OCI-LY3 (cell line): Measurements from ENCODE around the gene SPATA6L.

Experiments used
- EZH2phosphoT487 ChIP-seq: fragments of 200-600 bp; shearing (Covaris generic); IDR thresholded peaks from 2 replicates; pipeline ENCODE4 v1.6.1; 2018; ENCODE audit warnings: antibody characterized with exemption, mixed run types, low read depth
- TF ChIP-seq, protein P1 (sequence below): fragments of 200-600, 300-600 bp; sonication (generic); IDR thresholded peaks from 2 replicates; pipeline ENCODE4 v1.5.1; 2014; ENCODE audit warnings: antibody characterized with exemption, low read length, low read depth

DNA sequence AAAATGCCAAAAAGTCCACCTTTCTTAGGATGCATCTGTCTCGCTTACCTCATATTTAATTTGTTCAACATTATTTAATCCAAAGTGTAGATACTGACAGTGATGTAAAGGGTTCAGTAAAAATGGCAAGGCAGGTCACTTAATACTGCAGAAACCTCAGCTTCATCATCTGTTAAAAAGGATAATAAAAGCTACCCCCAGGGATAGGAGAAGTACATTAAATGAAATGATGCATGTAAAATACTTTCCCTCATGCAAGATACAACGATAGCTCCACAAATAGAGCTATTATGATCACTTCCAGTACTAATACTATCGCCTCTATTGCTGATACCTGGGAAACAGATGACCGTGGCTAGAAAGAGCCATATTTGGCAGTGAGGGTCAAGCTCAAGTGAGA lies 93.1 kb downstream of the SPATA6L start:
- TF ChIP-seq, protein P1, sequence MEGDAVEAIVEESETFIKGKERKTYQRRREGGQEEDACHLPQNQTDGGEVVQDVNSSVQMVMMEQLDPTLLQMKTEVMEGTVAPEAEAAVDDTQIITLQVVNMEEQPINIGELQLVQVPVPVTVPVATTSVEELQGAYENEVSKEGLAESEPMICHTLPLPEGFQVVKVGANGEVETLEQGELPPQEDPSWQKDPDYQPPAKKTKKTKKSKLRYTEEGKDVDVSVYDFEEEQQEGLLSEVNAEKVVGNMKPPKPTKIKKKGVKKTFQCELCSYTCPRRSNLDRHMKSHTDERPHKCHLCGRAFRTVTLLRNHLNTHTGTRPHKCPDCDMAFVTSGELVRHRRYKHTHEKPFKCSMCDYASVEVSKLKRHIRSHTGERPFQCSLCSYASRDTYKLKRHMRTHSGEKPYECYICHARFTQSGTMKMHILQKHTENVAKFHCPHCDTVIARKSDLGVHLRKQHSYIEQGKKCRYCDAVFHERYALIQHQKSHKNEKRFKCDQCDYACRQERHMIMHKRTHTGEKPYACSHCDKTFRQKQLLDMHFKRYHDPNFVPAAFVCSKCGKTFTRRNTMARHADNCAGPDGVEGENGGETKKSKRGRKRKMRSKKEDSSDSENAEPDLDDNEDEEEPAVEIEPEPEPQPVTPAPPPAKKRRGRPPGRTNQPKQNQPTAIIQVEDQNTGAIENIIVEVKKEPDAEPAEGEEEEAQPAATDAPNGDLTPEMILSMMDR, result no peak
- TF ChIP-seq EZH2phosphoT487, result no peak
